HFF-Myc (cell line): ENCODE data around the gene DGCR8.

ENCODE experiments used
- DNase-seq: peaks from one replicate; pipeline ENCODE4 v3.0.0-alpha.2; 2011; ENCODE audit warnings: low read depth; ENCODE audit errors: extremely low read depth
- H3K4me3 ChIP-seq: replicated peaks from 2 replicates; pipeline ENCODE4 v1.5.1; 2011; ENCODE audit warnings: low read depth, mild to moderate bottlenecking, control low read depth, low read length
- CTCF ChIP-seq: IDR thresholded peaks from 2 replicates; pipeline ENCODE4 v1.5.1; 2012; ENCODE audit warnings: mild to moderate bottlenecking, low read depth, low read length, control low read depth; ENCODE audit errors: missing control alignments

DGCR8 gene

DNA sequence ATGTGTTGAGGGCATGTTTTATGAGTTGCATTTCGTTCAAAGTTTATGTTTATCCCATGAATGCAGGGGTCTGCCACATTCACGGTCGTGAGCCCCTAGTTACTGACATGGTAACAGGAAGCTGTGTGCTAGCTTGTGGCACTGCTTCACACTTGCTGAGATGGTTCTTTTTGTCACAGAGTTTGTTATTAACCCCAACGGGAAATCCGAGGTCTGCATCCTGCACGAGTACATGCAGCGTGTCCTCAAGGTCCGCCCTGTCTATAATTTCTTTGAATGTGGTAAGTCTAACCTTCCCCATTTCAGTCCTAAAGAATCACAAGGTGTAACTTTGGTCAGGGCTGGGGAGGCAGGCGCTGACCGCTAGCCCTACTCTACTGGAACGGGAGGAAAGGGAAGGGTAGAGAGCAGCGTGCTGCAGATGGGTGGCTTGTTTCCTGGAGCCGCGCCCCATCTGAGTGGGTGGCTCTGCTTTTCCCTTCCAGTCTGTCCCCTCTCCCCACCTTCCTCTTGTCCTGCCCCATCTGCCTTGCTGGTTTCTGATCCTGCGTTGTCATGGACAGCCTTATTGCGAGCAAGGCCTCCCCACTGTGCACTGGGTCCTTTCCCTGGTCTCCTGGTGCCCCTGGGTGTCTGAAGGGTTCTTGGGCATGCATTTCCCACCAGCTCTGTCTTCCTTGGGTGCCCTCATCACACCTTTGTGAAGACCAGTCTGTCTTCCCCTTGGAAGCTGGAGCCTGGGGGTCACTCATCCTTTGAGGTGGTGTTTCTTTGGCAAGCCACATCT lies 11.8 kb downstream of the DGCR8 start:
- no peak overlapping the region for H3K4me3 ChIP-seq
- no peak for DNase-seq
- TF ChIP-seq CTCF: no peak

DNA sequence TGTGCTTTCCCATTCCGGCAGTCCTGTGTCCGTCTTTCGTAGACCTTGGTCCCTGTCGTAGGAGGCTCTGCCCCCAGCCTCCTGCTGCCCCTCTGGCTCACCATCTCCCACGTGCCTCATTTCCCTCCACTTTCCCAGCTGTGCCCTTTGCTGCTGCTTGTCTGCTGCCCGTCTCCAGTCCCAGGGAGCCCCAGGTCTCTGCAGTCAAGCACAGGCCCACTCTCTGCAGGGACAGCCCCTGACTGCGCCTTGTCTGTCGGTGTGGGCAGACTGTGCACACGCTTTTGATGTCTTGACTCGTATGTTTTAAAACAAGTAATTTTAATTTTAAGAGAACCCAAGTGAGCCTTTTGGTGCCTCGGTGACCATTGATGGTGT lies 12.4 kb downstream of the DGCR8 start:
- H3K4me3 ChIP-seq: no peak overlapping the region
- DNase-seq: no peak
- no peak for TF ChIP-seq CTCF

DNA sequence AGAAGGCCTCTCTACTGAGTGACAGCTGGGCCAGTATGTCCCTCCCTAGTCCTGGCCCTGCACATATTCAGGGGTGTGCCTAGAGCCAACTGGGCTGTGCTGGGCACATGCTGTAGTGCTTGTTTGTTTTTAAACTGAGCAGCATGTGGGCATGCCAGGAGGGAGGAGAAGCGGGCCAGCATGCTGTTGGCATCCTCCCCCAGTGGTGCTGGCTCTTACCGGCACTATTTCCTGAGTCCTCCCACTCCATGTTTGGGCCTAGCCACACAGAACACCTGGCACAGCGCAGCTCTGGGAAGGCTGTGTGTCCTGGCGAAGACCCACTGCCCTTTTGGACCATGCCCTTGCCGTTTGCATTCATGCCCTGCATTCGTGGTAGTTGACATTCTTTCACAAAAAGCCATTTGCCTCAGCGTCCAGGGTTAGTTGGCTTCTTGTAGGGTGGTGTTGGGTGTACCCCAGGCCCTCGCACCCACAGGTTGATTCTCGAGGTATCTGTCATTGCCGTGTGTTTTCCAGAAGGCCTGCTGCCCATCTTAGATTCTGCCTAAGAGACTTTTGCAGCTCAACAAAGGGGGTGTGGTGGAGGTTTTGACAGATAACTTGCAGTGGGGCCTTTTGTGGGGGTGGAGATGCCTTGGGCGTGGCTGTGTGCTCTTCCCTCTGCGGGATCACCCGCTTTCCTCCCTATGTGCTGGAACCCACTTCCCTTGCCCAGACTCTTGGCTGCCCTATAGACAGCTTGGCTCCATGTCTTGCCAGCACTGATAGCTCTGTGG lies 13.6 kb downstream of the DGCR8 start:
- H3K4me3 ChIP-seq: no peak overlapping the region
- TF ChIP-seq CTCF: no peak
- DNase-seq: no peak

- H3K4me3 ChIP-seq: no peak overlapping the region
- no peak for TF ChIP-seq CTCF
- no peak for DNase-seq
Observed at GRCh38 chr22:20094197-20094807, 14.3 kb downstream of the DGCR8 start.

GRCh38 chr22:20095521-20095920 lies 15.5 kb downstream of the DGCR8 start:
- TF ChIP-seq CTCF: no peak
- no peak overlapping the region for H3K4me3 ChIP-seq

DNA sequence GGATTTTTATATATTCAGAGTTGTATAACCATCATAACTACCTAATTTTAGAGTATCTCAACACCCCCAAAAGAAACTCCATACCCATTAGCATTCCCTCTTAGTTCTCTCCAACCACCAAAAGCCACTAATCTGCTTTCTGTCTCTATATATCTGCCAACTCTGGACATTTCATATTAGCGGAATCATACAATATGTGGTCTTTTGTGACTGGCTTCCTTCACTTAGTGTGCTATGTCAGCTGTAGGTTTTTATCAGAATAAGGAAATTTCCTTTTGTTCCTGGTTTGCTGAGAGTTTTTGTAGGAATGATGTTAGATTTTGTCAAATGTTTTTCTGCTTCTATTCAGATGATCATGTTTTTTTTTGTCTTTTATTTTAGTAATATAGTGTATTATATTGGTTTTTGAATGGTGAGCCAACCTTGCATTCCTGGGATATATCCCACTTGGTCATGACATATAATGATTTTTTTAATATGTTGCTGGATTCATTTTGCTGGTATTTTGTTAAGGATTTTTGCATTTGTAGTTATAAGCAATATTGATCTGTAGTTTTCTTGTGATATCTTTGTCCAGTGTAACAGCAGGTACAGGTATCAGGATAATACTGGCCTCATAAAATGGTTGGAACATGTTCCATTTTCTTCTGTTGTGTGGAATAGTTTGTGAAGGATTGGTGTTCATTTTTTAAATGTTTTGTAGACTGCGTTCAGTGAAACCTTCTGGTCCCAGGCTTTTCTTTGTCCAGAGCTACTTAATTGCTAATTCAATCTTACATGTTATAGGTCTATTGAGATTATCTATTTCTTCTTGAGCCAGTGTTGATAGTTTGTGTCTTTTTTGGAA lies 16.8 kb downstream of the DGCR8 start:
- no peak for TF ChIP-seq CTCF
- H3K4me3 ChIP-seq: no peak overlapping the region
- no peak for DNase-seq

More at GRCh38 chr22:20095521-20095920, 15.5 kb downstream of the DGCR8 start:
- no peak for DNase-seq
